ENCODE results near the gene UQCC5. TPM values are rescaled to one million over a fixed set of nuclear protein-coding genes. Genes with fewer than 3 reads are reported as not detected.

UQCC5 gene, protein sequence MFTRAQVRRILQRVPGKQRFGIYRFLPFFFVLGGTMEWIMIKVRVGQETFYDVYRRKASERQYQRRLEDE
- 10 to 100 TPM in 6 of 12 donors, 1 to 10 TPM in 5, not detected in 1; 7.2 to 18.2 (median 10.7) TPM for polyA plus RNA-seq (ENCODE audit: insufficient read length in 12 of 12)
- long read RNA-seq, donor 1, transcript SMIM4-203 (2 exons, 1,770 nt): major isoform, 13 of 18 reads
- long read RNA-seq, donor 1, transcript SMIM4-201 (2 exons, 274 nt): minor isoform, 5 of 18 reads
- long read RNA-seq, donor 1, partial matches to known transcripts: 0 of 18 reads
- long read RNA-seq, donor 1, other reads (novel, unspliced or antisense): 0 of 18 reads
- long read RNA-seq, donor 2, transcript SMIM4-203 (2 exons, 1,770 nt): major isoform, 6 of 10 reads
- long read RNA-seq, donor 2, partial matches to known transcripts: 0 of 10 reads
- long read RNA-seq, donor 2, other reads (novel, unspliced or antisense): 0 of 10 reads
- long read RNA-seq, donor 3, transcript SMIM4-203 (2 exons, 1,770 nt): major isoform, 5 of 9 reads
- long read RNA-seq, donor 3, partial matches to known transcripts: 0 of 9 reads
- long read RNA-seq, donor 3, other reads (novel, unspliced or antisense): 0 of 9 reads
- long read RNA-seq, donor 4, partial matches to known transcripts: 0 of 4 reads
- long read RNA-seq, donor 4, other reads (novel, unspliced or antisense): 0 of 4 reads
- long read RNA-seq, donor 5, transcript SMIM4-203 (2 exons, 1,770 nt): major isoform, 13 of 16 reads
- long read RNA-seq, donor 5, partial matches to known transcripts: 0 of 16 reads
- long read RNA-seq, donor 5, other reads (novel, unspliced or antisense): 0 of 16 reads
- long read RNA-seq, donor 6, partial matches to known transcripts: 0 of 5 reads
- long read RNA-seq, donor 6, other reads (novel, unspliced or antisense): 0 of 5 reads
- long read RNA-seq, donor 7, transcript SMIM4-203 (2 exons, 1,770 nt): major isoform, 8 of 9 reads
- long read RNA-seq, donor 7, partial matches to known transcripts: 0 of 9 reads
- long read RNA-seq, donor 7, other reads (novel, unspliced or antisense): 0 of 9 reads
- long read RNA-seq, donor 8, partial matches to known transcripts: 10 of 18 reads
- long read RNA-seq, donor 8, other reads (novel, unspliced or antisense): 0 of 18 reads
- long read RNA-seq, donor 9, partial matches to known transcripts: 0 of 8 reads
- long read RNA-seq, donor 9, other reads (novel, unspliced or antisense): 0 of 8 reads
- long read RNA-seq, donor 10, transcript SMIM4-203 (2 exons, 1,770 nt): major isoform, 8 of 20 reads
- long read RNA-seq, donor 10, transcript SMIM4-201 (2 exons, 274 nt): major isoform, 8 of 20 reads
- long read RNA-seq, donor 10, partial matches to known transcripts: 0 of 20 reads
- long read RNA-seq, donor 10, other reads (novel, unspliced or antisense): 0 of 20 reads
- long read RNA-seq, donor 11, transcript SMIM4-201 (2 exons, 274 nt): major isoform, 7 of 14 reads
- long read RNA-seq, donor 11, partial matches to known transcripts: 0 of 14 reads
- long read RNA-seq, donor 11, other reads (novel, unspliced or antisense): 0 of 14 reads

DNA sequence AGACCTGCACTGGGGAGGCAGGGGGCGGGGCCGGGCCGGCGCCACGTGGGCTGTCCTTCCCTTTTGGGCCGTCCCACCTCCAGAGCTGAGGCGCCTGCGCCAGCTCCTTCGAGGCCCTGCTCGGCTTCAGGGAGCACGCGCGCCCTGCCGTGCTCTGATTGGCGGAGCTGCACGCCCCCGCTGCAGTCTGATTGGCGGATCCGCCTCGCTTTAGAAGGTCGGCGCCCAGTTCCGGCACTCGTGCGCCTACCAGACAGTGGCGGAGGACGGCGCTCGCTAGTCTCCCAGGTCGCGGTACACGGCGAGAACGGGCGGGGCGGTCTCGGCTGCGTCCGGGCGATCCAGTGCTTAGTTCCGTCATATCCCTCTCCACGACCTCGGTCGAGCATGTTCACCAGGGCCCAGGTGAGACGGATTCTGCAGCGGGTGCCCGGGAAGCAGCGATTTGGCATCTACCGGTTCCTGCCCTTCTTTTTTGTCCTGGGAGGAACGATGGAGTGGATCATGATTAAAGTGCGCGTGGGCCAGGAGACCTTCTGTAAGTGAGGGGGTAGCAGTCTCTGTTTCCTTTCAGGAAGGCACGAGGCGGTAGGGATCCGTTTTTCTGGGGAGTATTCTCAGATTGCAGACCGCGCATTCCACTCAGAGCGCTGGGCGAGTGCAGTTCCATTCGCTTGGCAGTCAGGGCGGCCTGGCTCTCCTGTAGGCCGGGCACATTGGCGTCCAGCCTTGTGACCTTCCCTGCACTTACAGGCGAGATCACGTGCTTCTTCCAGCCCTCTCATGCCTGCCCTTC is at the start of gene UQCC5:
Gene UQCC5 (plus strand): TSS at position 237 of the 796 bp plus-strand sequence. CDS start 151 bp downstream, at position 388.
- peak; percentile 98 for DNase-seq

DNA sequence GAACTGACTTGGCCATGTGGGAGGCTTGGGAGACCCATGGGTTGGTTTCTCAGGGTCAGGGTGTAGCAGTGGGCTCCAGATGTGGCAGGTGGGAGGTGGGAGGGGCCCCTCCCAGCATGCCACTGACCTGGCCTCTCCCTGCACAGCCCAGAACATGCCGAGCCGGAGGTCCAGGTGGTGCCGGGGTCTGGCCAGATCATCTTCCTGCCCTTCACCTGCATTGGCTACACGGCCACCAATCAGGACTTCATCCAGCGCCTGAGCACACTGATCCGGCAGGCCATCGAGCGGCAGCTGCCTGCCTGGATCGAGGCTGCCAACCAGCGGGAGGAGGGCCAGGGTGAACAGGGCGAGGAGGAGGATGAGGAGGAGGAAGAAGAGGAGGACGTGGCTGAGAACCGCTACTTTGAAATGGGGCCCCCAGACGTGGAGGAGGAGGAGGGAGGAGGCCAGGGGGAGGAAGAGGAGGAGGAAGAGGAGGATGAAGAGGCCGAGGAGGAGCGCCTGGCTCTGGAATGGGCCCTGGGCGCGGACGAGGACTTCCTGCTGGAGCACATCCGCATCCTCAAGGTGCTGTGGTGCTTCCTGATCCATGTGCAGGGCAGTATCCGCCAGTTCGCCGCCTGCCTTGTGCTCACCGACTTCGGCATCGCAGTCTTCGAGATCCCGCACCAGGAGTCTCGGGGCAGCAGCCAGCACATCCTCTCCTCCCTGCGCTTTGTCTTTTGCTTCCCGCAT is 49.2 kb upstream of the UQCC5 start:
- no peak for DNase-seq

GRCh38 chr3:52487788-52488691 is 48.4 kb upstream of the UQCC5 start:
- no peak for DNase-seq

DNA sequence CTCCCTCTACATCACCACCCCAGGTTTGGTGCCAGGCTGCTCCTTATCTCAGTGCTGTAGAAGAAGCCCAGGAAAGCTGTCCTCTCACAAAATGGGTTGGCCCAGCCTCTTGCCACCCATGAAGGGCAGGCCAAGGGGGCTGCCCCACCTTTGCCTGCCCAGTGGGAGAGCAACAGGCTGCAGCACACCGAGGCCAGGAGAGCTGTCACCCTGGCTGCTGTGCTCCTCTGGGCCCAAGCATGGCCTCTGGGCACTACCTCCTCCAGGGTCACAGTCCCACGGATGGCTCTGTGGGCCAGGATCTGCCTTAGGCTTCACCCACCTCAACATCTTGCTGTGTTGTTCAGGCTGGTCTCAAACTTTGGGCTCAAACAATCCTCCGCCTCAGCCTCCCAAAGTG is 47.7 kb upstream of the UQCC5 start:
- DNase-seq: no peak

DNA sequence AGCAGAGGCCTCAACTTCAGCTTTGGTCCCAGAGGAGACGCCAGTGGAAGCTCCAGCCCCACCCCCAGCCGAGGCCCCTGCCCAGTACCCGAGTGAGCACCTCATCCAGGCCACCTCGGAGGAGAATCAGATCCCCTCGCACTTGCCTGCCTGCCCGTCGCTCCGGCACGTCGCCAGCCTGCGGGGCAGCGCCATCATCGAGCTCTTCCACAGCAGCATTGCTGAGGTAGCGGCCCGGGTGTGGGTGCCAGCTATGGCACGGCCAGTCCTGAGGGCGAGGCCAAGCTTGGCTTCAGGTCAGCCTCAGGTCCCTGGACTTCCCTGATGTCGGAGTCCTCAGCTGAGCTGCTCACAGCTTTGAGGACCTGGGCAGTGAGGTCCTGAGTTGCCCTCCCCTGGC is 47.0 kb upstream of the UQCC5 start:
- no peak for DNase-seq

DNA sequence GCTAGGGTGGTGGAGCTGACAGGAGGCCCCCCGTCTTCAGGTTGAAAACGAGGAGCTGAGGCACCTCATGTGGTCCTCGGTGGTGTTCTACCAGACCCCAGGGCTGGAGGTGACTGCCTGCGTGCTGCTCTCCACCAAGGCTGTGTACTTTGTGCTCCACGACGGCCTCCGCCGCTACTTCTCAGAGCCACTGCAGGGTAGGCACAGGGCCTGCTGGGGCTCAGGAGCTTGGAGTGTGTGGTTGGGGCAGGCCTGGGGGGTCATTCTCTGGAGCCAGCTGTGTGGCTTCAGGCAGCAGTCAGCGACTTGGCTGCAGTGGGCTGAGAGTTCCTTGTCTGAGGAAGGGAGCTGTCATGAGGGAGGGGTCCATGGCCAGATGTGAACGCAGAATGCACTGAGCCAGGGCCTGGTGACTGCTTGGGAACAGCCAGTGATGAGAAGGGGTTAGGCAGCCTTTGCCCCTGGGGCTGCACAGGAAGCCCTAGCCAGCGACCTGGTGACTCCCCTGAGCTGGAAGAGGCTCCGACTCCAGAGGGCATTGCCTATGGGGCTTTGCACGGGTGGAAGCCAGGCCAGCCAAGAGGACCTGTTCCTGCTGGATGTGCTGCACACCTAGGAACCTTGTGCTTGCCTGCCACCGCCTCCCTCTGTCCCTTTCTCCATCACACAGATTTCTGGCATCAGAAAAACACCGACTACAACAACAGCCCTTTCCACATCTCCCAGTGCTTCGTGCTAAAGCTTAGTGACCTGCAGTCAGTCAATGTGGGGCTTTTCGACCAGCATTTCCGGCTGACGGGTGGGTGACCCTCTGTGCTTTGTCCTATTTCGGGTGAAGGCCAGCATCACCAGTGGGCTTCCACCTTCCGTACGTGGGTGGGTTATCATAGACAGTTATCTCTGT is 46.1 kb upstream of the UQCC5 start:
- DNase-seq: no peak

GRCh38 chr3:52490939-52491526 is 45.4 kb upstream of the UQCC5 start:
- DNase-seq: no peak

- no peak for DNase-seq
Observed at GRCh38 chr3:52492059-52492458, 44.3 kb upstream of the UQCC5 start.

DNA sequence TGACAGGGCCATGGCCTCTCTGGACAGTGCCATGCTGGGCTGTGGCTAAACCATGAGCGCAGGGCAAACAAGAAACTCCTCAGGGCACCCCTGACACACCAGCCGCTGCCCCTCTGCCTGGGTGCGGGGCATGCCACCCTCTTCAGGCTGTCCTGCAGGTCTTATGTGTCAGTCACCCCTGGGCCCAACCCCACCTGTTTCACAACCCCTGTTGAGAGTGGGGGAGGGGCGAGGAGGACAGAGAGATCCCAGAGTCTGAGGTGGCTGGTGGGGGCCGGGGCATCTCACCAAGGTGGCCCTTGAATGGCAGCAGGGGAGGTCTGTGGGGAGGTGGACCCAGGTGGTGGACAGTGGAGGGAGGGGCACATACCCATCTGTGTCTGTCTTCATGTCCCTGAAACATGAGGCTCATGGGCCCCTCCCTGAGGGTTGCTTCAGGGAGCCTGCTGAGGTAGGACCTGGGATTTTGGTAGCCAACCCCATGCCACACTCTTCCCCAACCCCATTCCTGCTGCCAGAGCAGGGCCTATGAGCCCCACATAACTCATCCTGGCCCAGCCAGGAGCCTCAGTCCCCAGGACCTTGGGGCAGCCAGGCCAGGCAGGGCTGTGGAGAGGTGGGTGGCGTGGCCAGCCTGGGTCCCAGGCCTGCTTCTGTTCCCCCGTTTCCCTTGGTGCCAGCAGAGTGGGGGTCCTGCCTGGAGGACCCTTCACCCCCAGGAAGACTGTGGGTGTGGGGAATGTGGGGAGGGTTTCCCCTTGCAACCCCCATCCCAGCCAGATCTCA is 43.0 kb upstream of the UQCC5 start:
- no peak for DNase-seq

DNA sequence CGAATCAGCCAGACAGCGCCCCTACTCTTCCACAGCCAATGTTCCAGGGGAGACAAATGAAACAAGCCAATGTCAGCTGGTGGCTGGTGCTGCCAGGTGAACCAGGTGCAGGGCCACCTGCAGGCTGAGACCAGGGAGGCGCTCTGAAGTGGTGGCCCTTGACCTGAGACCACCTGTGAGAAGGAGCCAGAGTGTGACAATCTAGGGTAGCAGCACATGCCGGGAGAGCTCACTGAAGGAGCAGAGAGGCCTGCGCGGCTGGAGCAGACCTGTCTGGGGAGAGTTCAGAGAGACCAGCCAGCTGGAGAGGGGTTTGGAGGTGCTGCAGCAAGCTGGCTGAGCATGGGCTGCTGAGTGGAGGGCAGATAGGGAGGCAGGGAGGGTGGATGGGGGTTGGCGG is 42.0 kb upstream of the UQCC5 start:
- no peak for DNase-seq

DNA sequence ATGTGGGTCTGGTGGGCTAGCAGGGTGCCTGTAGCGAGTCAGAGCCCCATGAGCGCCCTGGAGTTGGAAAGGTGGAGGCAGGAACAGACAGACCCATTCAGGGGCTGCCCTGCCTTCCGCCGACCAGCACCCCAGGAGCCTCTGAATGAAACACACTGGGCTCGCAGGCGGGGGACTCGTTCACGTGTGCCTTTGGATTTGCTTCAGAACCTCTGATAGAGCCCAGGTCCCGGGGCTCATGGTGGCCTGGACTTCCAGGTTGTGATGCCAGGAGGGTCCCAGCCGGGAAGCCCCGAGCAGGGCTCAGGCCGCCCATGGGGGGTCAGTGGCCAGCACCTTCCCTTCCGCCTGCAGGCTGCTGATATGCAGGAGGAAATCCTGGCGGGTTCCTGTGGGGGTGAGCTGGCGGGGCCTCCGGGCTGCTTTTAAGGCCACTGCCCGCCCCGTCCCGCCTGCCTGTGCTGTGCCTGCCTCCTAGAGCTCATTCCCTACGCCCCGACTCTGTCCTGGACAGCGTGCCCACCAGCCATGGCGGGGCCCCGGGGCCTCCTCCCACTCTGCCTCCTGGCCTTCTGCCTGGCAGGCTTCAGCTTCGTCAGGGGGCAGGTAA is 41.4 kb upstream of the UQCC5 start, which contains the start of gene STAB1:
Gene STAB1 (plus strand): TSS at position 453 of the 610 bp plus-strand sequence. CDS start 76 bp downstream, at position 529.
- no peak for DNase-seq

GRCh38 chr3:52495777-52496602 is 40.4 kb upstream of the UQCC5 start:
- no peak for DNase-seq

GRCh38 chr3:52498137-52499054 is 38.0 kb upstream of the UQCC5 start:
- DNase-seq: peak; percentile 27

DNA sequence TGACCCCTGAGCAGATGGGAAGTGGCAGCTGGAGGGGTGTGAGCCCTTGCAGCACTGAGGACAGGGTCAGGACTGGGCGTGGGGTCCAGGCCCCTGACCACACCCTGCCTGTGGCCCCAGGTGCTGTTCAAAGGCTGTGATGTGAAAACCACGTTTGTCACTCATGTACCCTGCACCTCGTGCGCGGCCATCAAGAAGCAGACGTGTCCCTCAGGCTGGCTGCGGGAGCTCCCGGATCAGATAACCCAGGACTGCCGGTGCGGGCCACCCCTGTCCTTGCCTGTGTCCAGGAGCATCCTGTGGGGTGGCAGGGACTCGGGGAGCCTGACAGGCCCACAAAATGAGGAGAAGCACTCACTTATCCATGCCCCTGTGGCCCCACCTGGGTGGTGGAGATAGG is 35.4 kb upstream of the UQCC5 start:
- DNase-seq: no peak
